ENCODE data around the gene NUBP2.

Gene NUBP2

GRCh38 chr16:1812732-1813163, 30.0 kb downstream of the NUBP2 start:
- peak; percentile 91 for DNase-seq

DNA sequence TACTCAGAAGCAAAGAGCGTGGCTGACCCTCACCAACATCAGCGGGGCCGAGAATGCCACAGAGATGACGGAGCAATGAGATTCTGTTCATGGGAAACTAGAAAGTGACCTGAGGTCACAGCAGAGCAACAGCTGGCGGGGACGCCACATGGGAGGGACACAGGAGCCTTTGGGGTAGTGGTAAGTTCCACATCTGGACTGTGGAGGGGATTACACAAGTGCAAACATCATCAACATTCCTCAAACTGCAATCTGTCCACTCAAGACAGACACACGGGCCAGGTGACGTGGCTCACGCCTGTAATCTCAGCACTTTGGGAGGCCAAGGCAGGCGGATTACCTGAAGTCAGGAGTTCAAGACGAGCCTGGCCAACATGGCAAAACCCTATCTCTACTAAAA, 32.7 kb downstream of the NUBP2 start:
- no peak for DNase-seq

GRCh38 chr16:1816396-1817275, 33.9 kb downstream of the NUBP2 start:
- DNase-seq: no peak

- no peak for DNase-seq
Measured at GRCh38 chr16:1817276-1817589, 34.5 kb downstream of the NUBP2 start.

GRCh38 chr16:1817716-1818115, 35.0 kb downstream of the NUBP2 start:
- DNase-seq: no peak

- DNase-seq: no peak
Measured at GRCh38 chr16:1818204-1818872, 35.6 kb downstream of the NUBP2 start.

- DNase-seq: no peak
Measured at GRCh38 chr16:1818873-1819525, 36.2 kb downstream of the NUBP2 start.

- no peak for DNase-seq
Measured at GRCh38 chr16:1819611-1820010, 36.9 kb downstream of the NUBP2 start.

GRCh38 chr16:1820096-1820945, 37.6 kb downstream of the NUBP2 start:
- DNase-seq: peak; percentile 95

GRCh38 chr16:1820946-1821290, 38.2 kb downstream of the NUBP2 start:
- no peak for DNase-seq

DNA sequence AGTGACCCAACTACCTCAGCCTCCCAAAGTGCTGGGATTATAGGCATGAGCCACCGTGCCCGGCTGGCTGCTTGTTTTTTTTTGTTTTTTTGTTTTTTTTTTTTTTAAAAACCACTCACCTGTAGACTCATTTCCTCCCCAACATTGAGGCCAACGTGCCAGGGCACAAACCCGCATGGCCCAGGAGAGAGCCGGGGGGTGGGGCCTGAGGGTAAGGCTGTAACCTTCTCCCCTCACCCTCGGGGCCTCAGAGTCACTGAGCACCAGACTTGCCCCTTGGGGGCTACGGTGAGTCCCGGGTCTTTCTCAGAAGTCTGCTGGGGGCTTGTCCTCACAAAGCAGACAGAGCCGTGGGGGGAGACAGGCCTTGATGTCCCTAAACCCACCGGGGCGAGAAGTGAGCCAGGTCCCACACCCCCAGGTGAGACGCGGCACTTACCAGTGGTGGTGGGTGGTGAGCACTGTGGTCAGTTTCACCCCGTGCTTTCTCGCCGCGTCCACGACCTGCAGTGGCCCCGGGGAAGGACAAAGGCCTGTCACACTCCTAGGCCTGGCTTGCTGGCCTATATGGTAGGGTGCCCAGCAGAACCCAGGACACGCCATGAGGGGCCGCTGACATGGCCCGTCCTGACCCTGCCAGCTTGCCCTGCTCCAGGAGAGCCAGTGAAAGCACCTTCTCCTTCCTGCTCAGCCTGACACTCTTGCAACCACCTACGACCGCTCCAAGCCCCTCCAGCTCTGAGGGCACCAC, 39.3 kb downstream of the NUBP2 start:
- no peak for DNase-seq

DNA sequence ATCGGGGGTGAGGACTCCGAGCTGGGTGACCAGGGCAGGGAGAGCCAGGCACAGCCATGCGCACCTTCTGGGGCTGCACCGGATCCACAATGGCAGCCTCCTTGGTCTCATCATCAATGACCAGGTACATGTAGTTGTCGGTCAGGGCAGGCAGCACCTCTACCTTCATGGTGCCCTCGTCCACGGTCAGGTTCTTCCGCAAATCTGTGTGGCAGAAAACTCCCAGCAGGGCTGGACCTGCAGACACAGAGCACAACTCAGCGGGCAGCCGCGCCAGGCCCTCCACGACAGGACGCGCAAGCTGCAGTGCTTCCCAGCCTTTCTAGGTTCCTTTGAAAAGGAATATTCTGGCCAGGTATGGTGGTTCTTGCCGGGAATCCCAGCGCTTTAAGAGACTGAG, 40.0 kb downstream of the NUBP2 start:
- DNase-seq: no peak

GRCh38 chr16:1823821-1824220, 41.1 kb downstream of the NUBP2 start:
- peak; percentile 91 for DNase-seq

DNA sequence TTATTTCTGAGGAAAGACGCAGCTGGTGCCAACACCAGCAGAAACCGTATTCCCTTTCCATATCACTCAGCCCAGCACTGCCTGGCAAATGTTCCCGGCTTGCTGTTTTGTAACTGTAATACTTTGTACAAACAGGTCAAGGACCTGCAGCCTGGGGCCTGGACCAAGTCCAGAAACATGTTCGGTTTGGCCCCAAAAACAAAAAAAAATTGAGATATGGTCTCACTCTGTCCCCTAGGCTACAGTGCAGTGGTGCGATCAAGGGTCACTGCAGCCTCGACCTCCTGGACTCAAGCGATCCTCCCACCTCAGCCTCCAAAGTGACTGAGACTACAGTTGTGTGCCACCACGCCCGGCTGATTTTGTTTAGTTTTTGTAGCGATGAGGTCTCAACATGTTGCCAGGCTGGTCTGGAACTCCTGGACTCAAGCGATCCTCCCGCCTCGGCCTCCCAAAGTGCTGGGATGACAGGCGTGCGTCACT, 42.7 kb downstream of the NUBP2 start:
- DNase-seq: no peak

DNA sequence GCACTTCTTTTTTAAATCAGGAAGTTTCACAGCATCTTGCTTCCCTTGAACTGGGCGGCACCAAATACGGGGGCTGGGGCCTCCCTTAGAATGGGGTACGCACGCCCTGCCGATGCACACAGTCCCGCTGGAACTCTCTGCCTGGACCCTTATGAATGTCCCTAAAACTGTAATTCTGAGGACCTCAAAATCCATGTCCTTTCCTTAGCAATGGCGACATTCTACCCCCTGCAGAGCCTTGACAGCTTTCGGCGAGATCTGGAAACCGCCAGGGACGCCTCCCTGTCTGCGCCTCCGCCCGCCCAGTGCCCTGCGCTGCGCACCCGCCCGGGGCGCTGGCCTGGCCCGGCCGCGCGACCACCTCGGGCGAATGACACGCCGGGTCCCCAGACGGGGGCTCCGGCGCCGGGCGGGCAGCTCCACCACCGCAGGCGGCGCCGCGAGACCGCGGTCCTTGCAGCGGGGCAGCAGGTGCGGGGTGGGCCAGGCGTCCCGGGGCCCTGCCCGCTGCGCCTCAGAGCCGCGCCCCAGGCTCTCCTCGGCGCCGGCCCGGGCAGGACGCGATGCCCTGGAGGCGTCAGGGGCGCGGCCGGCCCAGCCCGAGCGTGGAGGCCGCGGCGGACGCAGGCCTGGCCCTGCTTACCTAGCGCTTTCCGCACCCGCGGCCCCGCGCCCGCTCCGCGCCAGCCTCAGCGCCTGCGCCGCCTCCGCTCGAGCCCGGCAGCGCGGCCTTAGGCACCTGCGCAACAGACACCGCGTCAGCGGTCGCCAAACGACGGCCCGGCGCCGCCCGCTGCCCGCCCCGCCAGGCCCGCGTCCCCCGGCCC, 43.3 kb downstream of the NUBP2 start:
- DNase-seq: peak; percentile 81

- DNase-seq: peak; percentile 96
Measured at GRCh38 chr16:1826691-1827573, 44.2 kb downstream of the NUBP2 start, which contains the start of the genes FAHD1 and HAGH. Gene FAHD1 (plus strand): TSS chr16:1827206. CDS start chr16:1827239, 33 bp downstream. Gene HAGH (minus strand): TSS chr16:1826825. CDS start chr16:1826787, 38 bp downstream.

GRCh38 chr16:1828645-1829410, 46.1 kb downstream of the NUBP2 start:
- DNase-seq: peak; percentile 19

DNA sequence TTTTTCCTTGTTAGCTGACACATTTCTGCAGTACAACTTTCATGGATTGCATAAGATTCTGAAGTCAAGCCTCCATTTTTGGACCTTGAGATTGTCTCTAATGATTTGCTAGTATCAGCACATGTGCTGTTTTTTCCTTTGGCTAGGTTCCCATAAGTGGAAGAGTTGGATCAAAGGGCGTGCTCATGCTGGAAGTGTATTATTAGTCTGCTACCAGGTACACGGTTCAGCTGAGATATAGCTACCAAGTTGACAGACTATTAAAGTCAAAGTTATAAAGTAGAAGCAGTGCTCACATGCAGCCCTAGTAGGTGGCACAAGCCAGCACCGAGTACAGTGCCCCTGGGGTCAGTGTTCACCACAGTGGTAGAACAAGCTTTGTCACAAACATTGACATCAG, 47.5 kb downstream of the NUBP2 start:
- DNase-seq: no peak

Measured in hematopoietic multipotent progenitor cell treated with erythropoietin and hydrocortisone succinate and interleukin-3 and kit ligand, for 4 days (in vitro differentiated cells).